Liver (tissue), 9 donors: ENCODE results near the gene C3orf20. TPM values are rescaled to one million over a fixed set of nuclear protein-coding genes. Genes with fewer than 3 reads are reported as not detected.

Experiments
- DNase-seq: peaks from one replicate; pipeline ENCODE4 v3.0.0-alpha.2; 2017; ENCODE audit warnings: low spot score
- H3K27ac ChIP-seq, 2 donors: one replicate each; pipeline ENCODE4 v1.7.0; 2013; ENCODE audit warnings: inconsistent platforms in 2 of 2, low read length in 2 of 2, control low read depth in 1 of 2, low read depth in 1 of 2, mild to moderate bottlenecking in 1 of 2
- H3K27me3 ChIP-seq, 4 donors: one replicate each; pipeline versions ENCODE4 v1.6.1 to v1.7.0; 2013; ENCODE audit warnings: low read length in 3 of 4, inconsistent platforms in 1 of 4, mild to moderate bottlenecking in 1 of 4, moderate library complexity in 1 of 4; ENCODE audit not compliant: control insufficient read depth in 4 of 4, insufficient read depth in 4 of 4
- H3K36me3 ChIP-seq, 4 donors: one replicate each; pipeline versions ENCODE4 v1.6.1 to v1.7.0; 2013; ENCODE audit warnings: low read length in 3 of 4, mild to moderate bottlenecking in 3 of 4, low read depth in 1 of 4, moderate library complexity in 1 of 4; ENCODE audit not compliant: control insufficient read depth in 4 of 4, insufficient read depth in 3 of 4
- H3K4me1 ChIP-seq, 4 donors: one replicate each; pipeline versions ENCODE4 v1.6.1 to v1.7.0; 2013; ENCODE audit warnings: low read length in 3 of 4, mild to moderate bottlenecking in 3 of 4, moderate library complexity in 1 of 4; ENCODE audit not compliant: control insufficient read depth in 4 of 4, insufficient read depth in 4 of 4
- H3K4me3 ChIP-seq, 3 donors: one replicate each; pipeline versions ENCODE4 v1.6.1 to v1.7.0; 2013; ENCODE audit warnings: low read length in 3 of 3, control low read depth in 1 of 3, low read depth in 1 of 3, mild to moderate bottlenecking in 1 of 3
- H3K9ac ChIP-seq, 2 donors: one replicate each; pipeline ENCODE4 v1.7.0; 2013; ENCODE audit warnings: low read length in 2 of 2, mild to moderate bottlenecking in 2 of 2, moderate library complexity in 2 of 2, control low read depth in 1 of 2, low read depth in 1 of 2
- H3K9me3 ChIP-seq, 4 donors: one replicate each; pipeline versions ENCODE4 v1.6.1 to v1.7.0; 2013; ENCODE audit warnings: low read length in 3 of 4; ENCODE audit not compliant: control insufficient read depth in 4 of 4
- ATF3 ChIP-seq: IDR thresholded peaks from 2 replicates; pipeline ENCODE4 v1.6.1; 2016; ENCODE audit warnings: antibody characterized with exemption
- EGR1 ChIP-seq, 2 donors: IDR thresholded peaks; 2 replicates each; pipeline ENCODE4 v1.6.1; 2016 to 2018; ENCODE audit warnings: antibody characterized with exemption in 2 of 2, low read depth in 2 of 2
- FOXA1 ChIP-seq: IDR thresholded peaks from 2 replicates; pipeline ENCODE4 v1.6.1; 2016; ENCODE audit warnings: antibody characterized with exemption
- FOXA2 ChIP-seq: IDR thresholded peaks from 2 replicates; pipeline ENCODE4 v1.6.1; 2016; ENCODE audit warnings: antibody characterized with exemption
- HNF4A ChIP-seq, 2 donors: conservative IDR thresholded peaks; 2 replicates each; pipeline ENCODE4 v1.6.1; 2016; ENCODE audit warnings: antibody characterized with exemption in 2 of 2, mild to moderate bottlenecking in 2 of 2
- HNF4G ChIP-seq: IDR thresholded peaks from 2 replicates; pipeline ENCODE4 v1.6.1; 2016; ENCODE audit warnings: antibody characterized with exemption
- JUND ChIP-seq, 2 donors: IDR thresholded peaks; 2 replicates each; pipeline ENCODE4 v1.6.1; 2016; ENCODE audit warnings: antibody characterized with exemption in 2 of 2
- NR2F2 ChIP-seq: IDR thresholded peaks from 2 replicates; pipeline ENCODE4 v1.6.1; 2016; ENCODE audit warnings: antibody characterized with exemption
- RAD21 ChIP-seq, 2 donors: IDR thresholded peaks; 2 replicates each; pipeline ENCODE4 v1.6.1; 2016; ENCODE audit warnings: antibody characterized with exemption in 2 of 2, mild to moderate bottlenecking in 2 of 2
- REST ChIP-seq: IDR thresholded peaks from 2 replicates; pipeline ENCODE4 v1.6.1; 2016; ENCODE audit warnings: antibody characterized with exemption, mild to moderate bottlenecking
- RXRA ChIP-seq, 2 donors: IDR thresholded peaks; 2 replicates each; pipeline ENCODE4 v1.6.1; 2017 to 2018; ENCODE audit warnings: antibody characterized with exemption in 2 of 2, mild to moderate bottlenecking in 1 of 2
- SP1 ChIP-seq: IDR thresholded peaks from 2 replicates; pipeline ENCODE4 v1.6.1; 2018; ENCODE audit warnings: antibody characterized with exemption, mild to moderate bottlenecking
- TAF1 ChIP-seq: conservative IDR thresholded peaks from 2 replicates; pipeline ENCODE4 v1.6.1; 2016; ENCODE audit warnings: antibody characterized with exemption, mild to moderate bottlenecking
- WGBS: extraction: QIAGEN DNeasy Blood & Tissue Kit; methylation state at CpG from one replicate; pipeline ENCODE4 v1.1.7; 2013; 5-methylcytosine and 5-hydroxymethylcytosine counted together
- polyA plus RNA-seq, 2 donors: library from polyadenylated mRNA; stranded (reverse) in 1 of 2; unstranded in 1 of 2; fragments of 200-250 nt in 1 of 2; fragments of >200 nt in 1 of 2; fragmentation: Nextera tagmentation in 1 of 2; extraction: Ambion mirVana in 1 of 2; gene quantifications; one replicate each; pipeline versions ENCODE4 v1.2.1 to v1.2.3, GENCODE V29; 2013 to 2015
- total RNA-seq, 2 donors: library from RNA; depleted of rRNA; stranded (reverse); fragments of >200 nt; gene quantifications; one replicate each; pipeline ENCODE4 v1.2.3, GENCODE V29; 2014
- TF ChIP-seq, protein P1 (sequence below): IDR thresholded peaks from 2 replicates; pipeline ENCODE4 v1.6.1; 2016; ENCODE audit warnings: antibody characterized with exemption
- TF ChIP-seq, protein P2 (sequence below): fragments of 150-350 bp; IDR thresholded peaks from 2 replicates; pipeline ENCODE4 v1.5.1; 2017; ENCODE audit warnings: improper control_type of control experiment, low read depth, low read length; ENCODE audit not compliant: missing input control
- donor health status: healthy.
- donor health status: healthy.
- donor health status: healthy.
- donor health status: healthy.
- donor health status: healthy.

Gene C3orf20
- total and polyA plus RNA-seq, 4 donors = 0.05 to 0.08 TPM; not detected in 2

- Histone ChIP-seq H3K27ac (no peak overlapping the region), H3K9ac (no peak overlapping the region), H3K27me3 (no peaks in the 10 kb centered on the region), H3K4me1 (no peaks in the 10 kb centered on the region), H3K4me3 (no peak overlapping the region), H3K36me3 (no peaks in the 10 kb centered on the region), H3K9me3 (no peaks in the 10 kb centered on the region)
- DNase-seq = no peak
- WGBS = 90% methylated on average over 3 of the region's 3 CpGs
- TF ChIP-seq, protein P1, sequence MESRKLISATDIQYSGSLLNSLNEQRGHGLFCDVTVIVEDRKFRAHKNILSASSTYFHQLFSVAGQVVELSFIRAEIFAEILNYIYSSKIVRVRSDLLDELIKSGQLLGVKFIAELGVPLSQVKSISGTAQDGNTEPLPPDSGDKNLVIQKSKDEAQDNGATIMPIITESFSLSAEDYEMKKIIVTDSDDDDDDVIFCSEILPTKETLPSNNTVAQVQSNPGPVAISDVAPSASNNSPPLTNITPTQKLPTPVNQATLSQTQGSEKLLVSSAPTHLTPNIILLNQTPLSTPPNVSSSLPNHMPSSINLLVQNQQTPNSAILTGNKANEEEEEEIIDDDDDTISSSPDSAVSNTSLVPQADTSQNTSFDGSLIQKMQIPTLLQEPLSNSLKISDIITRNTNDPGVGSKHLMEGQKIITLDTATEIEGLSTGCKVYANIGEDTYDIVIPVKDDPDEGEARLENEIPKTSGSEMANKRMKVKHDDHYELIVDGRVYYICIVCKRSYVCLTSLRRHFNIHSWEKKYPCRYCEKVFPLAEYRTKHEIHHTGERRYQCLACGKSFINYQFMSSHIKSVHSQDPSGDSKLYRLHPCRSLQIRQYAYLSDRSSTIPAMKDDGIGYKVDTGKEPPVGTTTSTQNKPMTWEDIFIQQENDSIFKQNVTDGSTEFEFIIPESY = no peak
- TF ChIP-seq NR2F2 (no peak), EGR1 (IDR thresholded peaks at IDR 0.05; ENCODE audit: low read depth in 2 of 2) (no peak), RAD21 (IDR thresholded peaks at IDR 0.05) (no peak), HNF4A (conservative IDR thresholded peaks at IDR 0.05) (no peak), FOXA2 (no peak)
- TF ChIP-seq, protein P2, sequence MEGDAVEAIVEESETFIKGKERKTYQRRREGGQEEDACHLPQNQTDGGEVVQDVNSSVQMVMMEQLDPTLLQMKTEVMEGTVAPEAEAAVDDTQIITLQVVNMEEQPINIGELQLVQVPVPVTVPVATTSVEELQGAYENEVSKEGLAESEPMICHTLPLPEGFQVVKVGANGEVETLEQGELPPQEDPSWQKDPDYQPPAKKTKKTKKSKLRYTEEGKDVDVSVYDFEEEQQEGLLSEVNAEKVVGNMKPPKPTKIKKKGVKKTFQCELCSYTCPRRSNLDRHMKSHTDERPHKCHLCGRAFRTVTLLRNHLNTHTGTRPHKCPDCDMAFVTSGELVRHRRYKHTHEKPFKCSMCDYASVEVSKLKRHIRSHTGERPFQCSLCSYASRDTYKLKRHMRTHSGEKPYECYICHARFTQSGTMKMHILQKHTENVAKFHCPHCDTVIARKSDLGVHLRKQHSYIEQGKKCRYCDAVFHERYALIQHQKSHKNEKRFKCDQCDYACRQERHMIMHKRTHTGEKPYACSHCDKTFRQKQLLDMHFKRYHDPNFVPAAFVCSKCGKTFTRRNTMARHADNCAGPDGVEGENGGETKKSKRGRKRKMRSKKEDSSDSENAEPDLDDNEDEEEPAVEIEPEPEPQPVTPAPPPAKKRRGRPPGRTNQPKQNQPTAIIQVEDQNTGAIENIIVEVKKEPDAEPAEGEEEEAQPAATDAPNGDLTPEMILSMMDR = no peak
These were observed 25.9 kb downstream of the C3orf20 start for GRCh38 chr3:14700891-14701290.

DNA sequence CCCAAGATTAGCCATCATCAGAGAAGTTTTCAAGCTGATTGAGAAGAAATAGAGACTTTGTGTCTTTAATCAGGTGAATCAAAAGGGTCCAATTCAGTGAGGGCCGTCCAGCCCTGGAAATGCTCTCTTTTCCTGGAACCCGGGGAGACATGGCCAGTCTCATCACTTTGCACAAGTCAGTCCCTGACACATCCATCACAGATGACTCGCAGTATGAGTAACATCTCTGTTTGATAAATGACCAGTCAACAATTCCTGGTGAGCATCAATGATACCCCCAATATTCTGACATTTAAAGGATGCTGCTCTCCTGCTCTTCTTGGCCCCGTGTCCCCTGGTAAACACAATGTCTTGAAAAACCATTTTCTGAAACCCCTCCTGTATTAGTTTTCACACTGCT is 26.7 kb downstream of the C3orf20 start:
- H3K4me3 ChIP-seq = no peak overlapping the region

GRCh38 chr3:14703128-14703750 is 28.3 kb downstream of the C3orf20 start:
- no peak overlapping the region for H3K9ac ChIP-seq
- no peak for TF ChIP-seq JUND (IDR thresholded peaks at IDR 0.05)
- no peak for TF ChIP-seq HNF4G
- TF ChIP-seq SP1 = no peak
- TF ChIP-seq TAF1 = no peak
- no peak for TF ChIP-seq REST
- no peak for TF ChIP-seq HNF4A (conservative IDR thresholded peaks at IDR 0.05)
- no peak for TF ChIP-seq FOXA1
- no peak for TF ChIP-seq ATF3
- no peak for TF ChIP-seq EGR1 (IDR thresholded peaks at IDR 0.05; ENCODE audit: low read depth in 2 of 2)
- TF ChIP-seq, protein P2 = no peak
- no peak for TF ChIP-seq RXRA (IDR thresholded peaks at IDR 0.05)
- TF ChIP-seq, protein P1 = no peak
- H3K27me3 ChIP-seq = no peaks in the 10 kb centered on the region
- H3K36me3 ChIP-seq = no peaks in the 10 kb centered on the region
- WGBS = 79% methylated on average over 9 of the region's 9 CpGs
- no peak overlapping the region for H3K27ac ChIP-seq
- no peak overlapping the region for H3K4me3 ChIP-seq
- no peaks in the 10 kb centered on the region for H3K9me3 ChIP-seq
- no peak for DNase-seq
- H3K4me1 ChIP-seq = no peaks in the 10 kb centered on the region

More for the DNA sequence above, 26.7 kb downstream of the C3orf20 start:
- TF ChIP-seq RAD21 (IDR thresholded peaks at IDR 0.05) = no peak
- no peak for TF ChIP-seq NR2F2
- no peak for TF ChIP-seq HNF4G
- DNase-seq = no peak
- Histone ChIP-seq H3K27me3 (no peaks in the 10 kb centered on the region), H3K36me3 (no peaks in the 10 kb centered on the region), H3K4me1 (no peaks in the 10 kb centered on the region), H3K9ac (no peak overlapping the region), H3K9me3 (no peaks in the 10 kb centered on the region), H3K27ac (no peak overlapping the region)
- 95% methylated on average over 4 of the region's 4 CpGs for WGBS
